IMR-90 (cell line): ENCODE results near the gene PRC1. TPM values are rescaled to one million over a fixed set of nuclear protein-coding genes. Genes with fewer than 3 reads are reported as not detected.

Experiments
- ATAC-seq: fragments of 200-7000 bp; cut with Tn5 transposase; 2 replicates; pipeline ENCODE4 v1.9.1; 2020; ENCODE audit warnings: low read depth, mild to moderate bottlenecking, moderate library complexity
- BruUV-seq: library from RNA; stranded (reverse); fragments of 400-500 nt; replicated peaks from 2 replicates; lab custom pipeline; 2021; lab: Mats Ljungman, UMichigan
- CTCF ChIA-PET: fragments of 300-600 bp; formaldehyde crosslinking; extraction: SDS; loops from one replicate; lab custom pipeline; 2021; ENCODE audit warnings: antibody characterized with exemption; lab: Yijun Ruan, JAX
- POLR2A ChIA-PET: fragments of 300-600 bp; sonication (Branson Sonifier 250); formaldehyde crosslinking; loops from one replicate; lab custom pipeline; 2022; ENCODE audit warnings: antibody characterized with exemption; ENCODE audit not compliant: unreplicated experiment; lab: Charles Lee
- DNase-seq: peaks from one replicate; pipeline ENCODE4 v3.0.0; 2013
- H2AFZ ChIP-seq: replicated peaks from 2 replicates; pipeline ENCODE3; 2013; ENCODE audit warnings: low read length, mild to moderate bottlenecking; ENCODE audit not compliant: poor library complexity
- H2AK5ac ChIP-seq: 2 replicates; pipeline ENCODE4 v1.6.1; 2013; ENCODE audit warnings: low read depth, low read length, inconsistent platforms
- H2AK9ac ChIP-seq: replicated peaks from 2 replicates; pipeline ENCODE3; 2013; ENCODE audit warnings: mild to moderate bottlenecking, low read depth, low read length, moderate library complexity; ENCODE audit not compliant: poor library complexity
- H2BK120ac ChIP-seq: 2 replicates; pipeline ENCODE4 v1.6.1; 2013; ENCODE audit warnings: low read depth, low read length, inconsistent platforms
- H2BK15ac ChIP-seq: 3 replicates; pipeline ENCODE4 v1.6.1; 2013; ENCODE audit warnings: low read depth, low read length, inconsistent platforms
- H2BK20ac ChIP-seq: 2 replicates; pipeline ENCODE4 v1.6.1; 2013; ENCODE audit warnings: low read depth, mild to moderate bottlenecking, inconsistent platforms, low read length, moderate library complexity
- H2BK5ac ChIP-seq: 2 replicates; pipeline ENCODE4 v1.6.1; 2013; ENCODE audit warnings: mild to moderate bottlenecking, low read depth, low read length, inconsistent platforms; ENCODE audit not compliant: poor library complexity, severe bottlenecking
- H3K14ac ChIP-seq: replicated peaks from 2 replicates; pipeline ENCODE4 v1.6.1; 2013; ENCODE audit warnings: low read depth, low read length, inconsistent platforms
- H3K18ac ChIP-seq: 2 replicates; pipeline ENCODE4 v1.6.1; 2013; ENCODE audit warnings: low read depth, low read length, control low read depth
- H3K23ac ChIP-seq: 2 replicates; pipeline ENCODE4 v1.6.1; 2013; ENCODE audit warnings: low read depth, low read length, inconsistent platforms
- H3K27ac ChIP-seq: 2 replicates; pipeline ENCODE4 v1.5.1; 2013; ENCODE audit warnings: mild to moderate bottlenecking, control low read depth, low read length; ENCODE audit not compliant: insufficient read depth
- H3K27me3 ChIP-seq: 2 replicates; pipeline ENCODE4 v1.6.1; 2013; ENCODE audit warnings: low read length; ENCODE audit not compliant: control insufficient read depth, insufficient read depth
- H3K36me3 ChIP-seq: 2 replicates; pipeline ENCODE4 v1.6.1; 2013; ENCODE audit warnings: low read length, mixed read lengths; ENCODE audit not compliant: control insufficient read depth, insufficient read depth
- H3K4ac ChIP-seq: 2 replicates; pipeline ENCODE4 v1.6.1; 2013; ENCODE audit warnings: low read depth, low read length, inconsistent platforms
- H3K4me1 ChIP-seq: 2 replicates; pipeline ENCODE4 v1.6.1; 2013; ENCODE audit warnings: low read length, mixed read lengths; ENCODE audit not compliant: control insufficient read depth, insufficient read depth
- H3K4me2 ChIP-seq: 2 replicates; pipeline ENCODE4 v1.6.1; 2013; ENCODE audit warnings: low read depth, mild to moderate bottlenecking, control low read depth, low read length, moderate library complexity
- H3K4me3 ChIP-seq: 2 replicates; pipeline ENCODE4 v1.5.1; 2013; ENCODE audit warnings: low read depth, mild to moderate bottlenecking, control low read depth, low read length, moderate library complexity; ENCODE audit not compliant: insufficient read depth
- H3K56ac ChIP-seq: 2 replicates; pipeline ENCODE4 v1.6.1; 2013; ENCODE audit warnings: low read length, inconsistent platforms; ENCODE audit not compliant: insufficient read depth; ENCODE audit errors: extremely low read depth
- H3K79me1 ChIP-seq, 2 experiments: 2 replicates each; pipeline ENCODE4 v1.6.1; 2013; ENCODE audit warnings: low read length in 2 of 2, inconsistent platforms in 1 of 2, low read depth in 1 of 2
- H3K9ac ChIP-seq: 2 replicates; pipeline ENCODE4 v1.6.1; 2013; ENCODE audit warnings: low read depth, low read length, control low read depth
- H3K9me1 ChIP-seq: 2 replicates; pipeline ENCODE4 v1.6.1; 2013; ENCODE audit warnings: low read length, inconsistent platforms; ENCODE audit not compliant: insufficient read depth
- H3K9me3 ChIP-seq: 2 replicates; pipeline ENCODE4 v1.6.1; 2013; ENCODE audit warnings: low read length; ENCODE audit not compliant: control insufficient read depth, insufficient read depth
- H4K20me1 ChIP-seq: 2 replicates; pipeline ENCODE4 v1.6.1; 2013; ENCODE audit warnings: low read length, inconsistent platforms; ENCODE audit not compliant: insufficient read depth
- H4K5ac ChIP-seq: 2 replicates; pipeline ENCODE4 v1.6.1; 2013; ENCODE audit warnings: mild to moderate bottlenecking, low read depth, low read length, control low read depth
- H4K8ac ChIP-seq, 2 experiments: 2 replicates each; pipeline ENCODE4 v1.6.1; 2013; ENCODE audit warnings: low read depth in 2 of 2, low read length in 2 of 2, control low read depth in 1 of 2, inconsistent platforms in 1 of 2
- H4K91ac ChIP-seq: 2 replicates; pipeline ENCODE4 v1.6.1; 2013; ENCODE audit warnings: low read depth, low read length, inconsistent platforms; ENCODE audit not compliant: insufficient read depth
- BHLHE40 ChIP-seq: fragments of 150-350 bp; IDR thresholded peaks from 2 replicates; pipeline ENCODE4 v1.6.1; 2016; ENCODE audit warnings: mild to moderate bottlenecking, low read depth, low read length
- FOS ChIP-seq: fragments of 150-350 bp; IDR thresholded peaks from 2 replicates; pipeline ENCODE4 v1.6.1; 2016; ENCODE audit warnings: low read depth, low read length
- MXI1 ChIP-seq: IDR thresholded peaks from 2 replicates; pipeline ENCODE4 v1.6.1; 2012; ENCODE audit warnings: low read depth, mild to moderate bottlenecking, low read length, moderate library complexity, borderline replicate concordance
- RAD21 ChIP-seq: IDR thresholded peaks from 2 replicates; pipeline ENCODE4 v1.6.1; 2012; ENCODE audit warnings: low read length, improper control_type of control experiment
- RCOR1 ChIP-seq: IDR thresholded peaks from 2 replicates; pipeline ENCODE4 v1.6.1; 2012; ENCODE audit warnings: mild to moderate bottlenecking, low read length, improper control_type of control experiment; ENCODE audit not compliant: insufficient replicate concordance
- WGBS, 2 experiments: methylation state at CpG; one replicate each; pipeline versions ENCODE4 v1.1.5 to v1.1.7; 2013; ENCODE audit warnings: missing lambda C conversion rate in 2 of 2; ENCODE audit not compliant: insufficient read length in 1 of 2; ENCODE audit errors: extremely low coverage in 2 of 2; 5-methylcytosine and 5-hydroxymethylcytosine counted together
- dilution Hi-C: fragments of 300-500 bp; cut with HindIII; formaldehyde crosslinking; loops from one replicate; pipeline ENCODE4 v1.14.3; 2018; ENCODE audit warnings: low sequenced_read_pairs; ENCODE audit not compliant: unreplicated experiment
- in situ Hi-C: fragments of 300-500 bp; cut with MboI; formaldehyde crosslinking; loops from 3 replicates; pipeline ENCODE4 v1.14.3; 2019; ENCODE audit warnings: low sequenced_read_pairs, inconsistent platforms, mixed read lengths
- intact Hi-C: fragments of 100-400 bp; cut with micrococcal nuclease; formaldehyde crosslinking; loops from 2 replicates; pipeline ENCODE4 v1.10.0; 2022
- polyA plus RNA-seq, 3 experiments: library from polyadenylated mRNA; depleted of rRNA; stranded (reverse); fragments of >200 nt; gene quantifications; 2 replicates each; pipeline ENCODE4 v1.2.3, GENCODE V29; 2012; ENCODE audit warnings: low replicate concordance in 1 of 3
- total RNA-seq: library from RNA; depleted of rRNA; stranded (reverse); fragments of >200 nt; gene quantifications from 2 replicates; pipeline ENCODE4 v1.2.3, GENCODE V29; 2012

The PRC1 gene
- total and polyA plus RNA-seq, 2 of the 4 experiments (the other 2 are of a cell fraction) = 131 to 148 TPM

DNA sequence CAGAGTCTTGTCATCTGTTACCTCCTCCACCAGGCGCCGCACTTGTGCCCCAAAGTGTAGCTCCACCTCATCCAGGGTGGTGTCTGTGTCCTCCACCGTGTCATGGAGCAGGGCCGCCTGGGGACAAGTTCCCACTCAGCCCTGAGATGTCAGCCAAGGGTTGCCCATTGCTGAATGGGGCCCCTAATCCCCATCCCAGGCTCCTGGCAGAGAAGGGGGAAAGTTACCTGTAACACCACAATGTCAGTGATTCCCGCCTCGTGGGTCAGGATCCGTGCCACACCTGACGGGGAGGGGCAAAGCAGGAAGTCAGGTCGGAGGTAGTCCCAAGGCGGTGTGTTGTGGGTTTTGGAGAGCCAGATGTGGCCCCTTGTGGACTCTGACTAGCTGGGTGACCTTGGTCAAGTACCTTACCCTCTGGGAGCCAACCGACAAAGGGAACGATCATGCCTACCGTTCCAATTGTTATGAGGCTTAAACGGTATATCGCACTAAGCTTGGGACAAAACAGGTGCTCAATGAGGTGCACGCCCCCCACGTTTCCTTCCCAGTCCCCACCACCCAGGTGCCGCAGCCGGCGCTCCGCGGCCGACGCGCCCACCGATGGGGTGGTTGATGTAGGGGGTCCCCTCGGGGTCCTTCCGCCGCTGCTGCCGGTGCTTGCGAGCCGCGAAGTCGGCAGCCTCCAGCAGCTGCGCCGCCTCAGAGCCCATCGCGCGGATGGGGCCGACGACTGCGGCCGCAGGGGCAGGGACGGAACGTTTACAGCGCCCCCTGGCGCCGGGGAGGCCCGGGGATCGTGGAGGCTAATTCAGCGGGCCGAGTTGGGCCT lies 62.3 kb downstream of the PRC1 start, which contains the start of gene HDDC3 (continued):
- TF ChIP-seq BHLHE40 (no peak), RCOR1 (no peak), FOS (no peak)

DNA sequence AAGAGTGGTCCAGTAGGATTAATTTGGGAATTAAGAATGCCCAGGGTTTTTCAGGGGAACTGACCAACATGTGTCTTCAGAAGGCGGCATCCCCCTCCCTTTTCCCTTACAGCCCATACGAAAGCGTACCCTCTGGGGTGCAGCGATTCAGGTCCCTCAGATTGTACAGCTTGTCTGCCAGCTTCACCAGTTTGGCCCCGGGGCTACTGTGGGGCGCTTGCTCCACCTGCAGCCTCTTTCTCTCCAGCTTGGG lies 62.8 kb downstream of the PRC1 start:
- Histone ChIP-seq H2BK20ac (no peak overlapping the region), H2BK15ac (no peak overlapping the region), H4K20me1 (peaks cover 6% of the 10 kb centered on the region; the same call in 1 of the 2 replicates), H3K18ac (no peak overlapping the region), H3K14ac (no peak overlapping the region), H4K8ac (no peak overlapping the region; a peak in 1 of 4 replicates), H3K9ac (no peak overlapping the region), H3K9me1 (peaks cover 11% of the 10 kb centered on the region), H2AK9ac (no peak overlapping the region), H3K56ac (no peak overlapping the region), H3K4me3 (peak overlapping the region; percentile 81; the same call in 1 of the 2 replicates), H4K5ac (no peak overlapping the region), H3K27ac (no peak overlapping the region), H3K27me3 (no peaks in the 10 kb centered on the region), H3K79me1 (peaks cover 13 to 38% of the 10 kb centered on the region in 2 experiments), H2AFZ (peak overlapping the region; percentile 95), H4K91ac (no peak overlapping the region), H3K23ac (no peak overlapping the region), H2AK5ac (no peak overlapping the region), H3K36me3 (no peaks in the 10 kb centered on the region), H3K4me1 (peaks cover 11% of the 10 kb centered on the region), H3K4ac (no peak overlapping the region), H3K9me3 (no peaks in the 10 kb centered on the region), H2BK5ac (no peak overlapping the region), H2BK120ac (no peak overlapping the region), H3K4me2 (peak overlapping the region; percentile 96; the same call in 1 of the 2 replicates)
- CTCF ChIA-PET = interaction anchor here (0.9 to 1.9 kb wide), 2 partner anchors 23 to 284 kb away, joined by 4 to 6 read pairs; no protein-coding TSS in a partner anchor
- no peak for TF ChIP-seq MXI1
- TF ChIP-seq RAD21 = 0 out of 2 replicates have a peak, but pooled peaks have one; percentile 8
- DNase-seq (no peak), ATAC-seq (no peak)
- in situ Hi-C loops (no loop called here), intact Hi-C loops (no loop called here), dilution Hi-C loops (no loop called here)
- 30% methylated on average over 2 of the region's 6 CpGs; no CpG with 5 or more reads in 1 of the 2 experiments for WGBS, 2 experiments
- POLR2A ChIA-PET = no interaction called here
- no TSS peak for BruUV-seq
